ENCODE measurements around the gene SLC43A2.

SLC43A2 gene

GRCh38 chr17:1638171-1638590 lies 9.5 kb upstream of the SLC43A2 start:
- H3K36me3 ChIP-seq (ENCODE audit: insufficient read depth, low read length): no peaks in the 10 kb centered on the region
- no peak for DNase-seq
- TF ChIP-seq EZH2 (IDR thresholded peaks at IDR 0.05; ENCODE audit: borderline replicate concordance, low read depth, low read length, severe bottlenecking): no peak
- TF ChIP-seq CTCF (IDR thresholded peaks at IDR 0.05; ENCODE audit: borderline replicate concordance, extremely low read depth, low read length, poor library complexity, severe bottlenecking): no peak
- no peak overlapping the region for H3K4me3 ChIP-seq (ENCODE audit: low read depth in 1 of 2, low read length in 2 of 2)
- no peak overlapping the region for H2AFZ ChIP-seq (ENCODE audit: low read depth, low read length)
- H3K79me2 ChIP-seq (ENCODE audit: insufficient read depth, low read length): no peaks in the 10 kb centered on the region
- H3K9ac ChIP-seq (ENCODE audit: low read depth, low read length): no peak overlapping the region
- H3K27me3 ChIP-seq (ENCODE audit: insufficient read depth, low read length, poor library complexity): no peaks in the 10 kb centered on the region
- no peaks in the 10 kb centered on the region for H4K20me1 ChIP-seq (ENCODE audit: insufficient read depth, low read length)
- H3K4me1 ChIP-seq (ENCODE audit: insufficient read depth, low read length): no peaks in the 10 kb centered on the region
- no peaks in the 10 kb centered on the region for H3K9me3 ChIP-seq (ENCODE audit: insufficient read depth, low read length, severe bottlenecking)
- H3K4me2 ChIP-seq (ENCODE audit: insufficient read depth, low read length): no peak overlapping the region
- no peak for ATAC-seq (ENCODE audit: insufficient read depth, low read depth)
- H3K27ac ChIP-seq (ENCODE audit: low read length): no peak overlapping the region

- ATAC-seq (ENCODE audit: insufficient read depth, low read depth): no peak
- Histone ChIP-seq H3K9me3 (ENCODE audit: insufficient read depth, low read length, severe bottlenecking) (no peaks in the 10 kb centered on the region), H2AFZ (ENCODE audit: low read depth, low read length) (no peak overlapping the region), H4K20me1 (ENCODE audit: insufficient read depth, low read length) (no peaks in the 10 kb centered on the region), H3K4me2 (ENCODE audit: insufficient read depth, low read length) (no peak overlapping the region), H3K79me2 (ENCODE audit: insufficient read depth, low read length) (no peaks in the 10 kb centered on the region), H3K27ac (ENCODE audit: low read length) (no peak overlapping the region), H3K4me3 (ENCODE audit: low read depth in 1 of 2, low read length in 2 of 2) (no peak overlapping the region), H3K9ac (ENCODE audit: low read depth, low read length) (no peak overlapping the region), H3K27me3 (ENCODE audit: insufficient read depth, low read length, poor library complexity) (no peaks in the 10 kb centered on the region), H3K4me1 (ENCODE audit: insufficient read depth, low read length) (no peaks in the 10 kb centered on the region), H3K36me3 (ENCODE audit: insufficient read depth, low read length) (no peaks in the 10 kb centered on the region)
- no peak for DNase-seq
- no peak for TF ChIP-seq CTCF (IDR thresholded peaks at IDR 0.05; ENCODE audit: borderline replicate concordance, extremely low read depth, low read length, poor library complexity, severe bottlenecking)
- no peak for TF ChIP-seq EZH2 (IDR thresholded peaks at IDR 0.05; ENCODE audit: borderline replicate concordance, low read depth, low read length, severe bottlenecking)
Observed at GRCh38 chr17:1636732-1637285, 8.2 kb upstream of the SLC43A2 start.

GRCh38 chr17:1635675-1636465 lies 7.2 kb upstream of the SLC43A2 start:
- no peaks in the 10 kb centered on the region for H3K4me1 ChIP-seq (ENCODE audit: insufficient read depth, low read length)
- no peak overlapping the region for H3K27ac ChIP-seq (ENCODE audit: low read length)
- H3K79me2 ChIP-seq (ENCODE audit: insufficient read depth, low read length): no peaks in the 10 kb centered on the region
- DNase-seq: no peak
- no peak overlapping the region for H3K4me3 ChIP-seq (ENCODE audit: low read depth in 1 of 2, low read length in 2 of 2)
- no peak for ATAC-seq (ENCODE audit: insufficient read depth, low read depth)
- H3K9me3 ChIP-seq (ENCODE audit: insufficient read depth, low read length, severe bottlenecking): no peaks in the 10 kb centered on the region
- H2AFZ ChIP-seq (ENCODE audit: low read depth, low read length): no peak overlapping the region
- no peak for TF ChIP-seq EZH2 (IDR thresholded peaks at IDR 0.05; ENCODE audit: borderline replicate concordance, low read depth, low read length, severe bottlenecking)
- no peak for TF ChIP-seq CTCF (IDR thresholded peaks at IDR 0.05; ENCODE audit: borderline replicate concordance, extremely low read depth, low read length, poor library complexity, severe bottlenecking)
- no peaks in the 10 kb centered on the region for H3K27me3 ChIP-seq (ENCODE audit: insufficient read depth, low read length, poor library complexity)
- no peak overlapping the region for H3K9ac ChIP-seq (ENCODE audit: low read depth, low read length)
- H4K20me1 ChIP-seq (ENCODE audit: insufficient read depth, low read length): no peaks in the 10 kb centered on the region
- H3K4me2 ChIP-seq (ENCODE audit: insufficient read depth, low read length): no peak overlapping the region
- no peaks in the 10 kb centered on the region for H3K36me3 ChIP-seq (ENCODE audit: insufficient read depth, low read length)

Data from DND-41 (cell line).